Activated B cell treated with CpG ODN at 0.5 μM for 24 hours (primary cell): ENCODE data around the gene CTNNAL1. TPM values are rescaled to one million over a fixed set of nuclear protein-coding genes. Genes with fewer than 3 reads are reported as not detected.

Experiments used
- ATAC-seq: fragments of 200-7000 bp; cut with Tn5 transposase; one replicate; pipeline ENCODE4 v1.10.0; 2021; ENCODE audit warnings: low read depth, mild to moderate bottlenecking, moderate library complexity
- CTCF ChIA-PET: fragments of 350-600 bp; sonication (Branson Sonifier 250); formaldehyde crosslinking; loops from one replicate; lab custom pipeline; 2021; ENCODE audit warnings: antibody characterized with exemption; lab: Charles Lee
- POLR2A ChIA-PET: fragments of 350-600 bp; sonication (Branson Sonifier 250); formaldehyde crosslinking; loops from one replicate; lab custom pipeline; 2021; ENCODE audit warnings: antibody characterized with exemption; lab: Charles Lee
- DNase-seq: peaks from one replicate; pipeline ENCODE4 v3.0.0; 2022
- H3K27ac Mint-ChIP-seq: one replicate; pipeline ENCODE4 v1.8.0; 2020; ENCODE audit warnings: mixed read lengths
- H3K27me3 Mint-ChIP-seq: one replicate; pipeline ENCODE4 v1.8.0; 2021; ENCODE audit warnings: mixed read lengths
- H3K36me3 Mint-ChIP-seq: one replicate; pipeline ENCODE4 v1.8.0; 2021; ENCODE audit warnings: low read depth, mixed read lengths
- H3K4me1 Mint-ChIP-seq: one replicate; pipeline ENCODE4 v1.8.0; 2021; ENCODE audit warnings: mixed read lengths
- H3K4me3 Mint-ChIP-seq: one replicate; pipeline ENCODE4 v1.8.0; 2020; ENCODE audit warnings: mild to moderate bottlenecking, mixed read lengths
- H3K9me3 Mint-ChIP-seq: one replicate; pipeline ENCODE4 v1.8.0; 2020; ENCODE audit warnings: mixed read lengths
- CTCF ChIP-seq: fragments of 200-600 bp; IDR thresholded peaks from one replicate; pipeline ENCODE4 v1.8.0; 2022; ENCODE audit warnings: antibody characterized with exemption, mild to moderate bottlenecking
- intact Hi-C: fragments of 100-400 bp; cut with micrococcal nuclease; formaldehyde crosslinking; loops from one replicate; pipeline ENCODE4 v1.15.1; 2024
- total RNA-seq: library from RNA; stranded (reverse); gene quantifications from 2 replicates; pipeline ENCODE4 v1.2.3, GENCODE V29; 2022

CTNNAL1 gene
- total RNA-seq, 1 donor from 2014 or later = 1.9 TPM

- intact Hi-C loops = no loop called here
- POLR2A ChIA-PET = no interaction called here
- no peak overlapping the region for H3K27ac Mint-ChIP-seq
Measured at GRCh38 chr9:108997112-108997511, 16.2 kb downstream of the CTNNAL1 start.

GRCh38 chr9:108996643-108997042 is 16.7 kb downstream of the CTNNAL1 start:
- no peaks in the 10 kb centered on the region for H3K36me3 Mint-ChIP-seq
- intact Hi-C loops = no loop called here
- DNase-seq (no peak), ATAC-seq (no peak)
- H3K27ac Mint-ChIP-seq = no peak overlapping the region
- no peak overlapping the region for H3K4me3 Mint-ChIP-seq
- H3K9me3 Mint-ChIP-seq = no peaks in the 10 kb centered on the region
- no peaks in the 10 kb centered on the region for H3K27me3 Mint-ChIP-seq
- ChIA-PET CTCF (no interaction called here), POLR2A (no interaction called here)
- TF ChIP-seq CTCF = no peak
- H3K4me1 Mint-ChIP-seq = no peaks in the 10 kb centered on the region

More at GRCh38 chr9:108997112-108997511, 16.2 kb downstream of the CTNNAL1 start:
- DNase-seq (no peak), ATAC-seq (no peak)
- Mint-ChIP-seq H3K4me3 (no peak overlapping the region), H3K27me3 (no peaks in the 10 kb centered on the region), H3K4me1 (no peaks in the 10 kb centered on the region), H3K9me3 (no peaks in the 10 kb centered on the region), H3K36me3 (no peaks in the 10 kb centered on the region)
- TF ChIP-seq CTCF = no peak
- CTCF ChIA-PET = no interaction called here

GRCh38 chr9:108994695-108995094 is 18.6 kb downstream of the CTNNAL1 start:
- DNase-seq (no peak), ATAC-seq (no peak)
- Mint-ChIP-seq H3K4me1 (no peaks in the 10 kb centered on the region), H3K27me3 (no peaks in the 10 kb centered on the region), H3K4me3 (no peak overlapping the region), H3K27ac (no peak overlapping the region), H3K9me3 (no peaks in the 10 kb centered on the region), H3K36me3 (no peaks in the 10 kb centered on the region)
- TF ChIP-seq CTCF = no peak
- ChIA-PET POLR2A (no interaction called here), CTCF (no interaction called here)
- intact Hi-C loops = no loop called here

- POLR2A ChIA-PET = no interaction called here
- H3K27me3 Mint-ChIP-seq = no peaks in the 10 kb centered on the region
Measured at GRCh38 chr9:108991479-108991878, 21.8 kb downstream of the CTNNAL1 start.

GRCh38 chr9:108983885-108984284 is 29.4 kb downstream of the CTNNAL1 start:
- no peak for TF ChIP-seq CTCF
- no peaks in the 10 kb centered on the region for H3K27me3 Mint-ChIP-seq
- H3K4me1 Mint-ChIP-seq = no peaks in the 10 kb centered on the region
- no peak overlapping the region for H3K27ac Mint-ChIP-seq
- POLR2A ChIA-PET = no interaction called here
- no peak for ATAC-seq
- intact Hi-C loops = no loop called here
- CTCF ChIA-PET = interaction anchor here (1.6 kb wide), 1 partner anchor 30 kb away, joined by 3 read pairs; no protein-coding TSS in a partner anchor
- H3K4me3 Mint-ChIP-seq = no peak overlapping the region
- H3K36me3 Mint-ChIP-seq = no peaks in the 10 kb centered on the region
- no peak for DNase-seq
- no peaks in the 10 kb centered on the region for H3K9me3 Mint-ChIP-seq

More at GRCh38 chr9:108991479-108991878, 21.8 kb downstream of the CTNNAL1 start:
- Mint-ChIP-seq H3K9me3 (no peaks in the 10 kb centered on the region), H3K36me3 (no peaks in the 10 kb centered on the region), H3K27ac (no peak overlapping the region), H3K4me3 (no peak overlapping the region), H3K4me1 (no peaks in the 10 kb centered on the region)
- no peak for ATAC-seq
- no peak for DNase-seq
- CTCF ChIA-PET = no interaction called here
- TF ChIP-seq CTCF = no peak
- intact Hi-C loops = no loop called here
